Fibroblast of upper back skin (primary cell): ENCODE data around the gene MYO7B.

Source experiments
- DNase-seq: peaks from one replicate; pipeline ENCODE4 v3.0.0-alpha.2; 2013

MYO7B gene

GRCh38 chr2:127575185-127575765, 39.8 kb downstream of the MYO7B start:
- DNase-seq: no peak

- no peak for DNase-seq
Measured at GRCh38 chr2:127575941-127576432, 40.5 kb downstream of the MYO7B start.

- DNase-seq: peak; percentile 73
Measured at GRCh38 chr2:127576433-127577207, 41.1 kb downstream of the MYO7B start.

GRCh38 chr2:127577208-127577475, 41.7 kb downstream of the MYO7B start:
- DNase-seq: no peak

GRCh38 chr2:127577503-127577902, 42.0 kb downstream of the MYO7B start:
- DNase-seq: no peak

GRCh38 chr2:127577973-127578372, 42.5 kb downstream of the MYO7B start:
- no peak for DNase-seq

- no peak for DNase-seq
Measured at GRCh38 chr2:127578411-127578810, 42.9 kb downstream of the MYO7B start.

- DNase-seq: no peak
Measured at GRCh38 chr2:127579231-127579630, 43.7 kb downstream of the MYO7B start.

GRCh38 chr2:127580167-127581049, 44.9 kb downstream of the MYO7B start:
- DNase-seq: no peak

GRCh38 chr2:127581050-127581345, 45.5 kb downstream of the MYO7B start:
- no peak for DNase-seq

GRCh38 chr2:127581516-127582490, 46.3 kb downstream of the MYO7B start:
- no peak for DNase-seq

- DNase-seq: no peak
Measured at GRCh38 chr2:127582863-127583861, 47.7 kb downstream of the MYO7B start.

GRCh38 chr2:127584047-127584446, 48.6 kb downstream of the MYO7B start:
- no peak for DNase-seq

GRCh38 chr2:127584516-127585033, 49.1 kb downstream of the MYO7B start:
- no peak for DNase-seq

- DNase-seq: no peak
Measured at GRCh38 chr2:127585270-127585807, 49.9 kb downstream of the MYO7B start.

GRCh38 chr2:127586136-127586535, 50.7 kb downstream of the MYO7B start:
- DNase-seq: no peak

- no peak for DNase-seq
Measured at GRCh38 chr2:127586746-127587295, 51.3 kb downstream of the MYO7B start.

- DNase-seq: no peak
Measured at GRCh38 chr2:127588241-127588640, 52.8 kb downstream of the MYO7B start.

GRCh38 chr2:127589358-127589757, 53.9 kb downstream of the MYO7B start:
- no peak for DNase-seq

- DNase-seq: no peak
Measured at GRCh38 chr2:127589841-127590240, 54.4 kb downstream of the MYO7B start.
